ENCODE results near the gene HHAT. TPM values are rescaled to one million over a fixed set of nuclear protein-coding genes. Genes with fewer than 3 reads are reported as not detected.
A peak's percentile ranks its signal among the peaks of the same experiment; 100 is the strongest.

Gene HHAT
- total RNA-seq, 1 donor from 2014 or later = 11.8 TPM

DNA sequence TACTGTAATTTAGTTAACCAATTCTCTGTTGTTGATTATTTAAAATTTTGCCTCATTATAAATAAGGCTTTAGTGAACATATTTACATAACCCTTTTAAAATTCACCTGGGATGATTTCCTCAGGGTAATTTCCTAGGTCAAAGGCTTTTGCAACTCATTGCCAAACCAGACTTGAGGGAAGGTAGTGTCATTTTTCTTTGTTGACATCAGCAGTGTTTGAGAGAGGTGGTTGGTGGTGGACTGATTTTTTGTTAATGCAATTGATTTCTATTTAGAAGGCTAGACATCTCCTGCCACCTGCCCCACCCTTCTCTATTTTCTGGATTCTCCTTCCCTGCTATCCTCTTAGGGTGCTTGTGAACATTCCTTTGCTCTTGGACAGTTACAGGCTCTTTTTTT is 116.8 kb downstream of the HHAT start:
- TF ChIP-seq POLR2AphosphoS5 (IDR thresholded peaks at IDR 0.05; ENCODE audit: insufficient read depth in 1 of 2, low read depth in 1 of 2) (no peak), POLR2A (IDR thresholded peaks at IDR 0.05) (no peak)
- TF ChIP-seq, protein P1, sequence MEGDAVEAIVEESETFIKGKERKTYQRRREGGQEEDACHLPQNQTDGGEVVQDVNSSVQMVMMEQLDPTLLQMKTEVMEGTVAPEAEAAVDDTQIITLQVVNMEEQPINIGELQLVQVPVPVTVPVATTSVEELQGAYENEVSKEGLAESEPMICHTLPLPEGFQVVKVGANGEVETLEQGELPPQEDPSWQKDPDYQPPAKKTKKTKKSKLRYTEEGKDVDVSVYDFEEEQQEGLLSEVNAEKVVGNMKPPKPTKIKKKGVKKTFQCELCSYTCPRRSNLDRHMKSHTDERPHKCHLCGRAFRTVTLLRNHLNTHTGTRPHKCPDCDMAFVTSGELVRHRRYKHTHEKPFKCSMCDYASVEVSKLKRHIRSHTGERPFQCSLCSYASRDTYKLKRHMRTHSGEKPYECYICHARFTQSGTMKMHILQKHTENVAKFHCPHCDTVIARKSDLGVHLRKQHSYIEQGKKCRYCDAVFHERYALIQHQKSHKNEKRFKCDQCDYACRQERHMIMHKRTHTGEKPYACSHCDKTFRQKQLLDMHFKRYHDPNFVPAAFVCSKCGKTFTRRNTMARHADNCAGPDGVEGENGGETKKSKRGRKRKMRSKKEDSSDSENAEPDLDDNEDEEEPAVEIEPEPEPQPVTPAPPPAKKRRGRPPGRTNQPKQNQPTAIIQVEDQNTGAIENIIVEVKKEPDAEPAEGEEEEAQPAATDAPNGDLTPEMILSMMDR (IDR thresholded peaks at IDR 0.05) = no peak
- DNase-seq (ENCODE audit: extremely low spot score in 2 of 2) = no peak
- no peak overlapping the region for H3K27ac ChIP-seq
- no peak overlapping the region for H3K4me3 ChIP-seq
- no peaks in the 10 kb centered on the region for H3K27me3 ChIP-seq
- H3K4me1 ChIP-seq = no peaks in the 10 kb centered on the region
- intact Hi-C loops (cut with DNase I) = no loop called here
- H3K36me3 ChIP-seq = no peaks in the 10 kb centered on the region
- H3K9me3 ChIP-seq = no peaks in the 10 kb centered on the region

DNA sequence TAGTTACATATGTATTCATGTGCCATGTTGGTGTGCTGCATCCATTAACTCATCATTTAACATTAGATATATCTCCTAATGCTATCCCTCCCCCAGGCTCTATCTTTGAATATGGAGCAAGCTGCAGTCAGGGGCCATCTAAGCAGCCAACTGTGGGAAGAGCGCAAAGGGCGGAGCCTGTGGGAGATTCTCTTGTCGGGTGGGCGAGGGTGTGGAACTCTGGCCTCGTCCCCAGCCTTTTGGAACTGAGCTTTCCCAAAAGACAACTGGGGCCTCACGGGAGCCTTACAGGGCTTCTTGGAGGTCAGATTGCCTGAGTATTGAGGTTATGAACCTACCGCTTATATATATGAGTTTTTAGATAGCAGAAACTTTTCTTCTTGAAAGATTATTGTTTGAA is 117.2 kb downstream of the HHAT start:
- H3K4me3 ChIP-seq = no peak overlapping the region
- H3K27ac ChIP-seq = no peak overlapping the region
- no peaks in the 10 kb centered on the region for H3K9me3 ChIP-seq
- DNase-seq (ENCODE audit: extremely low spot score in 2 of 2) = no peak
- intact Hi-C loops (cut with DNase I) = no loop called here
- H3K4me1 ChIP-seq = no peaks in the 10 kb centered on the region
- no peak for TF ChIP-seq POLR2AphosphoS5 (IDR thresholded peaks at IDR 0.05; ENCODE audit: insufficient read depth in 1 of 2, low read depth in 1 of 2)
- TF ChIP-seq, protein P1 (IDR thresholded peaks at IDR 0.05) = no peak
- TF ChIP-seq POLR2A (IDR thresholded peaks at IDR 0.05) = no peak
- H3K36me3 ChIP-seq = no peaks in the 10 kb centered on the region
- H3K27me3 ChIP-seq = no peaks in the 10 kb centered on the region

DNA sequence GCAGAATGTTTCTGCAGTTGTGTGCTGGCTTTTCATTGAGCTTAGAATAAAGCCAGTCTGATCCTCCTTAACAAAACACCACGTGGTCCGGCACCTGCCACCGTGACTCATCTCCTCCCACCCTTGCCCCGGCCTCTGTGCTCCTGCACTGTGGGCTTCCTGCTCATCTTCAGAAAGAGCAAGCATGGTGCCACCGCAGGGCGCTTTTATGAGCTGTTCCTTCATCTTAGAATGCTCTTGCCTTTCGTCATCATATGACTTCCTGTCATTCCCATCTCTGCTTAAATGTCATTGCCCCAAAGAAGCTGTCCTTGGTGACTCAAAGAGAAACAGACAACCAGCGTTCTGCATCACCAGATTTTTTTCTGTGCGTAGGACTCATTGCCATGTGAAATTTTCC is 117.8 kb downstream of the HHAT start:
- intact Hi-C loops (cut with DNase I) = no loop called here
- DNase-seq (ENCODE audit: extremely low spot score in 2 of 2) = no peak
- H3K4me3 ChIP-seq = no peak overlapping the region
- H3K27me3 ChIP-seq = no peaks in the 10 kb centered on the region
- H3K9me3 ChIP-seq = no peaks in the 10 kb centered on the region
- no peaks in the 10 kb centered on the region for H3K4me1 ChIP-seq
- TF ChIP-seq POLR2A (IDR thresholded peaks at IDR 0.05) (no peak), POLR2AphosphoS5 (IDR thresholded peaks at IDR 0.05; ENCODE audit: insufficient read depth in 1 of 2, low read depth in 1 of 2) (no peak)
- TF ChIP-seq, protein P1 (IDR thresholded peaks at IDR 0.05) = no peak
- H3K27ac ChIP-seq = no peak overlapping the region
- H3K36me3 ChIP-seq = no peaks in the 10 kb centered on the region

DNA sequence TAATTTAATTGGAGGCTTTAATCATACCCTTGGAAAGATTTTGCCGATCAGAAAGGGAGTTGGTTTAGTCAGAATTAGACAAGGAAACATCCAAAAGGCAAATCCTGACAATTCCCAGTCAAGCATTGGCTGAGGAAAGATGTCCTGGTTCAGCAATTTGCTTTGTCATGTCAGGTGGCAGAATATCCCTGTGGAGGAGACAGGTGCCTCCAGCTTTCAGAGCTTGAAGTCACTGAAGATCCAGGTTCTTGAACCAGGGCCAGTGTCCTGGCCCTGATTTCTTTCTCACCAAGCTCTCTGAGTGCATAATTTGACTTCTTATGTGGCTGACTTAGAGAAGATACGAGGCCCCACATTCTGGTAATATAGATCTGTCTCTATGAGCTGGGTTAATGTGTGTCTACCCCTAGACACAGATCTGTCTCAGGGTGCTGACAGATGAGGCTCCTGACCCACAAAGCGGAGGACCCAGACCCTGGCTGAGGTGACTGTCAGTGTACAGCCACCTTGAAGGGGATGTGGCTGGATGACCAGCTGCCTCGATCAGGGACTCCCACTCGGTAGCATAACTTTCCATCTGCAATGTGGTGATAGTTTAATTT is 118.9 kb downstream of the HHAT start:
- H3K4me1 ChIP-seq = no peaks in the 10 kb centered on the region
- DNase-seq (ENCODE audit: extremely low spot score in 2 of 2) = no peak
- H3K27me3 ChIP-seq = no peaks in the 10 kb centered on the region
- H3K27ac ChIP-seq = no peak overlapping the region
- no peaks in the 10 kb centered on the region for H3K9me3 ChIP-seq
- TF ChIP-seq POLR2AphosphoS5 (IDR thresholded peaks at IDR 0.05; ENCODE audit: insufficient read depth in 1 of 2, low read depth in 1 of 2) (no peak), POLR2A (IDR thresholded peaks at IDR 0.05) (no peak)
- TF ChIP-seq, protein P1 (IDR thresholded peaks at IDR 0.05) = no peak
- no peak overlapping the region for H3K4me3 ChIP-seq
- H3K36me3 ChIP-seq = no peaks in the 10 kb centered on the region
- intact Hi-C loops (cut with DNase I) = no loop called here

DNA sequence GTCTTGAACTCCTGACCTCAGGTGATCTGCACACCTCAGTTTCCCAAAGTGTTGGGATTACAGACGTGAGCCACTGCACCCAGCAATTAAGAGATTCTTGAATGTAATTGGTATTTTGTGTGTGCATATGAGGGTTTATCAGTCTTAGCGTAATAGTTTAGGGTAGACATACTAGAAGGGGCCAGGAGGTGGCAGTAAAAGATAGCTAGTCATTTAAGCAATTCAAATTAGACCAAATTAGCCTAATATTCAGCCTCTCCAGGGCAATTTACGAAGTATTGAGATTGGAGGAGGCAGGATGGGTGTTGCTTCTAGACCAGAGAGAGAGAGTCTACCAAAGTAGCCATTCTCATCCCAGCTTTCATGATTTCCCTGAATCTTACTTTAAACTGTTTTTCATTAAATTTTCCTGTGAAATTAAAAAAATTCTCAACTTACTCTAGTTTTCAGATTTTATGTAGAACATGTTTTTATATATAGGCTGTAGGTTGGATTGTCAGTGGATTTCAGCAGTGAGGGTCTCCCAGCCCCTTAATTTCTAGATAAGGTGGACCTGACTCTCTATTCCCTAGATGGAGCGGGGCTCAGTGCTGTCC is 119.7 kb downstream of the HHAT start:
- Histone ChIP-seq H3K9me3 (no peaks in the 10 kb centered on the region), H3K4me3 (no peak overlapping the region), H3K27me3 (no peaks in the 10 kb centered on the region), H3K27ac (no peak overlapping the region), H3K36me3 (no peaks in the 10 kb centered on the region), H3K4me1 (no peaks in the 10 kb centered on the region)
- intact Hi-C loops (cut with DNase I) = no loop called here
- DNase-seq (ENCODE audit: extremely low spot score in 2 of 2) = no peak
- TF ChIP-seq, protein P1 (IDR thresholded peaks at IDR 0.05) = peak in 2 of 3 experiments; percentile 30 to 35
- TF ChIP-seq POLR2AphosphoS5 (IDR thresholded peaks at IDR 0.05; ENCODE audit: insufficient read depth in 1 of 2, low read depth in 1 of 2) (no peak), POLR2A (IDR thresholded peaks at IDR 0.05) (no peak)

All from vagina (tissue), 2 donors.